Common myeloid progenitor, CD34-positive (primary cell): ENCODE results near the gene ME2.
"Not testable (repeated sequence)": the region's sequence is repeated elsewhere in the genome, so short reads cannot be mapped to it uniquely, and the experiment has no call there.

Experiments used
- CTCF ChIA-PET: fragments of 350-600 bp; sonication (Branson Sonifier 250); formaldehyde crosslinking; loops from one replicate; lab custom pipeline; 2021; ENCODE audit warnings: antibody characterized with exemption; lab: Charles Lee
- POLR2A ChIA-PET: fragments of 350-600 bp; sonication (Branson Sonifier 250); formaldehyde crosslinking; loops from one replicate; lab custom pipeline; 2021; ENCODE audit warnings: antibody characterized with exemption; lab: Charles Lee
- DNase-seq, 3 donors: peaks; one replicate each; pipeline versions ENCODE4 v3.0.0 to v3.0.0-alpha.2; 2013
- H3K27ac ChIP-seq, 2 experiments: 1 replicate in 1 of 2; 2 replicates in 1 of 2; pipeline ENCODE4 v1.7.0; 2013; ENCODE audit warnings: inconsistent platforms in 2 of 2, low read length in 2 of 2, mild to moderate bottlenecking in 2 of 2, low read depth in 1 of 2, moderate library complexity in 1 of 2; ENCODE audit not compliant: severe bottlenecking in 2 of 2, insufficient read depth in 1 of 2, poor library complexity in 1 of 2
- H3K27me3 ChIP-seq, 5 experiments: replicated peaks in 2 of 5; 1 replicate in 3 of 5; 2 replicates in 2 of 5; pipeline versions ENCODE4 v1.6.1 to v1.7.0; 2013; ENCODE audit warnings: low read length in 4 of 5, mild to moderate bottlenecking in 2 of 5, moderate library complexity in 2 of 5, inconsistent platforms in 1 of 5; ENCODE audit not compliant: insufficient read depth in 5 of 5, control insufficient read depth in 4 of 5
- H3K36me3 ChIP-seq, 4 experiments: 1 replicate in 2 of 4; 2 replicates in 2 of 4; pipeline versions ENCODE4 v1.6.1 to v1.7.0; 2013; ENCODE audit warnings: low read length in 3 of 4, control low read depth in 1 of 4, mild to moderate bottlenecking in 1 of 4; ENCODE audit not compliant: control insufficient read depth in 4 of 4, insufficient read depth in 4 of 4
- H3K4me1 ChIP-seq, 4 experiments: 1 replicate in 3 of 4; 2 replicates in 1 of 4; pipeline versions ENCODE4 v1.6.1 to v1.7.1; 2013; ENCODE audit warnings: low read length in 3 of 4, mild to moderate bottlenecking in 3 of 4, control low read depth in 1 of 4, inconsistent platforms in 1 of 4, moderate library complexity in 1 of 4; ENCODE audit not compliant: control insufficient read depth in 4 of 4, insufficient read depth in 4 of 4; ENCODE audit errors: control extremely low read depth in 1 of 4
- H3K4me3 ChIP-seq, 7 experiments: 1 replicate in 4 of 7; 2 replicates in 3 of 7; pipeline versions ENCODE4 v1.5.1 to v1.7.0; 2013; ENCODE audit warnings: mild to moderate bottlenecking in 7 of 7, low read length in 6 of 7, moderate library complexity in 6 of 7, inconsistent platforms in 2 of 7, low read depth in 2 of 7, control low read depth in 1 of 7; ENCODE audit not compliant: insufficient read depth in 4 of 7, control insufficient read depth in 1 of 7; ENCODE audit errors: extremely low read depth in 1 of 7
- H3K9me3 ChIP-seq, 5 experiments: 1 replicate in 4 of 5; 2 replicates in 1 of 5; pipeline versions ENCODE4 v1.6.1 to v1.7.1; 2013; ENCODE audit warnings: low read length in 4 of 5, mild to moderate bottlenecking in 2 of 5, inconsistent platforms in 1 of 5, low read depth in 1 of 5, moderate library complexity in 1 of 5; ENCODE audit not compliant: control insufficient read depth in 4 of 5, insufficient read depth in 2 of 5; ENCODE audit errors: control extremely low read depth in 1 of 5
- WGBS: methylation state at CpG from one replicate; pipeline ENCODE4 v1.1.5; 2013; ENCODE audit not compliant: insufficient coverage; 5-methylcytosine and 5-hydroxymethylcytosine counted together

Gene ME2

DNA sequence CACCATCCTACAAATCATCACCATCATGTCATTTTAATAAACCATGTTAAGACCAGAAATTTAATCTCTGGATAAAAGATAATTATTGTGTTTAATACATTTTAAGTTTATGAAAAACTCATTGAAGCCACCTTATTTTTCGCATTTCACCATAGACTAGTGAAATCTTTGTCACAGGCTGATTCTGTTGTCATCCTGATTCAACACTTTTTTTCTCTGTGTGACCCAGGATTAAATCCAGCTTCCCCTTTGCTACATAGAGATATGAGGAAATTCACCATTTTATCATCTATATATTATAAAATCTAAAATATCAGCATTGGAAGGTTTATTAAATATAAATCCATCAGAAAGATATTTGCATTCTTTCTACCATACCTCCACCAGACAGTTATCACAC lies 29.9 kb upstream of the ME2 start:
- CTCF ChIA-PET: no interaction called here
- H3K27ac ChIP-seq: no peak overlapping the region
- no peaks in the 10 kb centered on the region for H3K4me1 ChIP-seq
- no peaks in the 10 kb centered on the region for H3K27me3 ChIP-seq
- no peak overlapping the region for H3K4me3 ChIP-seq
- POLR2A ChIA-PET: no interaction called here
- no CpG with 5 or more reads among the region's 1 CpG for whole genome bisulfite sequencing
- no peaks in the 10 kb centered on the region for H3K9me3 ChIP-seq
- no peaks in the 10 kb centered on the region for H3K36me3 ChIP-seq
- DNase-seq: no peak

DNA sequence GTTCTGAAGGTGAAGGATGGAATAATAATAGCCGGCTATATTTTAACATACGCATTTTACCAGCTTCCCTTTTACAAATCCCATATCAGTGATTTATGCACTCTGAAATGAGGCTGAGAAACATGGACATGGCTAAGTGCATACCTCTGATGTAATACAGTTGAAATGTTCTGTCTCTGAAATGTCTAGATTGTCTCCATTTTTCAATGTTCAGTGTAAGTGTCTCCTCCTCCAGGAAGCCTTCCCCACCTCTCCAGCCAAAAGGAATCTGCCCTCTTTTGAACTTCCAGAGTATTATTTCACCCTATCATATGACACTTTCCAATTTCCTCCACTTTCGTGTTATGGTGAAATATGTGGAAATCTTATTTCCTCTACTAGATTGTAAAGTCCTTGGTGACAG lies 29.5 kb upstream of the ME2 start:
- no peaks in the 10 kb centered on the region for H3K36me3 ChIP-seq
- H3K9me3 ChIP-seq: no peaks in the 10 kb centered on the region
- no peak overlapping the region for H3K27ac ChIP-seq
- CTCF ChIA-PET: no interaction called here
- no CpG with 5 or more reads among the region's 3 CpGs for WGBS
- no peaks in the 10 kb centered on the region for H3K4me1 ChIP-seq
- H3K4me3 ChIP-seq: no peak overlapping the region
- POLR2A ChIA-PET: no interaction called here
- H3K27me3 ChIP-seq: no peaks in the 10 kb centered on the region
- DNase-seq: no peak

DNA sequence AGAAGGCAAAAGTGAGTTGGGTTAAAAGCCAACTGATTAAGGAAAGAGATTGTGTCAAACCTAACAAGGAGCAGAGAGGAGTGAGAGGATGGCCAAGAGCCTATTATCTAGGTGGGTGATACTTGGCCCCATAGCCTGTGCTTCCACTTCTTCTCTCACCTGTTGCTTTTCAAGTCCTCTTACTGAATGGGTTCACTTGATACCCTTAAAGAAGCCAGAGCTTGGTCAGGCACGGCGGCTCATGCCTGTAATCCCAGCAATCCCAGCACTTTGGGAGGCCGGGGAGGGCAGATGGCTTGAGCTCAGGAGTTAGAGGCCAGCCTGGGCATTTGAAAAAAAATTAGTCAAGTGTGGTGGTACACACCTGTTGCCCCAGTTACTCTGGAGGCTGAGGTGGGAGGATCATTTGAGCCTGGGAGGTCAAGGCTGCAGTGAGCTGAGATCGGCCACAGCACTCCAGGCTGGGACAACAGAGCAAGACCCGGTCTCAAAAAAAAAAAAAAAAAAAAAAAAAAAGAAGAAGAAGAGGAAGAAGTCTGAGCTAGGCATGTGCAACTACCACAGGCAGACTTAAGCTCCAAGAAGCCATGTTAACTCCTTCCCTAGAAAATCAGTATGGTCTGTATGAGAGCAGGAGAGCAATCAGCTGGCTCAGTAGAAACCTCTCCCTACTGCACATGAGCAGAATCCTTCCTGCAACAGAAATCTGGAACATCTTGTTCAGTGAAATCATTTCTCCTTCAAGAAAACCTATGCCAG lies 28.4 kb upstream of the ME2 start:
- no peak for DNase-seq
- Histone ChIP-seq H3K9me3 (no peaks in the 10 kb centered on the region), H3K4me1 (no peaks in the 10 kb centered on the region), H3K4me3 (no peak overlapping the region), H3K27ac (no peak overlapping the region), H3K36me3 (no peaks in the 10 kb centered on the region), H3K27me3 (no peaks in the 10 kb centered on the region)
- WGBS: 100% methylated on average over 4 of the region's 5 CpGs
- ChIA-PET POLR2A (no interaction called here), CTCF (interaction anchor here (1.4 kb wide), 1 partner anchor 9 kb away, joined by 3 read pairs; no protein-coding TSS in a partner anchor)

DNA sequence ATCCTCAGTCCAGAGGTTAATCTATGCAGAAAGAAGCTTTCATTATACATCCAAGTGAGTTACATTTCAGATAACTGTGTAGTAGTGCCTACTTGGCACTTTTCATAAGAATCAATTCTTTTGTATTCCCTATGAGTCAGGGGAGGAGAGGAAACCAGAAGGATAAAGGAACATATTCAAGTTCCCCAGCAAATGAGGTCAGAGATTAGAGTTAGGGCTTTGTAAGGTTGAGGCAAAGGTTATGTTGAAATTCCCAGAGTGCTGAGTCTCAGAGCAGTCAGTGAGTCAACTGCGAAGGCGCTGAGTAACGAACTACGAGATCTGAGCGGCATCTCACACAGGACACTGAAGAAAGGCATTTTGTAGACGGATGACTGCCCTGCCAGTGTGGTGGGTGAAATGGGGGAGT lies 25.1 kb upstream of the ME2 start:
- Histone ChIP-seq H3K27me3 (no peaks in the 10 kb centered on the region), H3K4me1 (no peaks in the 10 kb centered on the region), H3K9me3 (no peaks in the 10 kb centered on the region), H3K36me3 (no peaks in the 10 kb centered on the region), H3K27ac (no peak overlapping the region), H3K4me3 (no peak overlapping the region)
- ChIA-PET CTCF (no interaction called here), POLR2A (no interaction called here)
- 88% methylated on average over 4 of the region's 6 CpGs for WGBS
- no peak for DNase-seq

DNA sequence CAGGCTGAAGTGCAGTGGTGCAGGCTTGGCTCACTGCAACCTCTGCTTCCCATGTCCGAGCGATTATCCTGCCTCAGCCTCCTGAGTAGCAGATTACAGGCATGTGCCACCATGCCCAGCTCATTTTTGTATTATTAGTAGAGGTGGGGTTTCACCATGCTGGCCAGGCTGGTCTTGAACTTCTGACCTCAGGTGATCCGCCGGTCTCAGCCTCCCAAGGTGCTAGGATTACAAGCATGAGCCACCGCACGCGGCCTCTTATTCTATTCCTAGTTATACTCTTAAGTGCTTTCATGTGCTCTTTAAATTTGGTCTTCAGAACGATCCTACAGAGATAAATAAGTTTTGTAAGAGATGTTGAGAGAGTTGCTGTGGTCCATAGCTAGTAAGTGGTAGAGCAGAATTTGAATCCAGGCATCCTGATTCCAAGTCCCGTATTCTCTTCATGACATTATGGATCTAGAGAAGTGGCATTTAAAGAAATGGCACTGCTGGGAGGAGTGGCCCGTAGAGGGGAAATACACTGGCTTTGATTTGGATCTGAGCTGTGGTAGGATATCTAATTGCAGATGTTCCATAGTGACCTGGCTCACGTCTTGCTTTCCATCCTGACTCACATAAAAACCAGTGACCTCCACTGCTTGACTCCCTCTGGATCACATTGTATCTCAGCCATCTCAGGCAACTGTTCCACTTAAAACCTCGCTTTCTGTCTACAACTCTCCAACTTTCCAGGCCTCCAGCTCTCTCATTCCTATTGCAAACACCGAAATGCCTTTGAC lies 22.8 kb upstream of the ME2 start:
- H3K27me3 ChIP-seq: no peaks in the 10 kb centered on the region
- POLR2A ChIA-PET: no interaction called here
- 99% methylated on average over 7 of the region's 13 CpGs for WGBS
- H3K4me1 ChIP-seq: no peaks in the 10 kb centered on the region
- no peak for DNase-seq
- no peak overlapping the region for H3K27ac ChIP-seq
- no peak overlapping the region for H3K4me3 ChIP-seq
- CTCF ChIA-PET: interaction anchor here (0.7 to 1.1 kb wide), 2 partner anchors 11 to 36 kb away, joined by 3 read pairs; no protein-coding TSS in a partner anchor
- no peaks in the 10 kb centered on the region for H3K9me3 ChIP-seq
- no peaks in the 10 kb centered on the region for H3K36me3 ChIP-seq

DNA sequence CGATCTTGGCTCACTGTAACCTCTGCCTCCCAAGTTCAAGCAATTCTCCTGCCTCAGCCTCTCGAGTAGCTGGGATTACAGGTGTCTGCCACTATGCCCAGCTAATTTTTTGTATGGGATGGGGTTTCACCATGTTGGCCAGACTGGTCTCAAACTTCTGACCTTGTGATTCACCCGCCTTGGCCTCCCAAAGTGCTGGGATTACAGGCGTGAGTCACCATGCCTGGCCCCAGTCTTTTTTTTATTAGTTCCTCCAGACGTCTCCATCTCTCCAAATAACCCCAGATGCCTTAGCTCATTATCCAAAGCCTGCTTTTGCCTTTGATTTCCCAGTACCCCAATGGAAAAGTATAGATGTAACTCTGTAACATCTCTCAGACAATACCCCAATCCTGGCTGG lies 21.8 kb upstream of the ME2 start:
- POLR2A ChIA-PET, H3K36me3 ChIP-seq, H3K9me3 ChIP-seq, H3K27ac ChIP-seq, H3K4me3 ChIP-seq, H3K4me1 ChIP-seq, H3K27me3 ChIP-seq, DNase-seq: not testable (repeated sequence)
- 67% methylated on average over 3 of the region's 5 CpGs for WGBS
- CTCF ChIA-PET: interaction anchor here (0.7 to 1.1 kb wide), 3 partner anchors 10 to 37 kb away, joined by 3 read pairs; no protein-coding TSS in a partner anchor

DNA sequence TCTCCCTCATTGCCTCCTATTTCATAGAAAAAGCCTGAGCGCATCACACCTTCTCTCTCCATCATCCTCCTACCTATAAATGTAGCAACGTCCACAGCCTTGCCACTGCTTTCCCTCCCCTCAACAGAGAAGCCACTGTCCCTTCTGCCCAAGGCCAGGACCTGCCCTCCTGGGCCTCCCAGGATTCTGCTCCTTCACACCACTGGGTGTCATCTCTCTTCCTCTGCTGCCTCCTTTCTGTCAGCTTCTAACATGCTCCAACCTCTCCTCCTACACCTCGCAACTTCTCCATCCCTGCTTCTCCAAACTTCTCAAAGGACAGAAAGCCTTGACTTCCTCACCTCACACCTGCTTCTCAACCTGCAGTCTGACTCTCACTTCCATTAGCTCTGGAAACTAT lies 21.2 kb upstream of the ME2 start:
- no peaks in the 10 kb centered on the region for H3K36me3 ChIP-seq
- POLR2A ChIA-PET: no interaction called here
- no peaks in the 10 kb centered on the region for H3K9me3 ChIP-seq
- no peak for DNase-seq
- WGBS: 98% methylated on average over 3 of the region's 3 CpGs
- no peak overlapping the region for H3K27ac ChIP-seq
- no peak overlapping the region for H3K4me3 ChIP-seq
- CTCF ChIA-PET: interaction anchor here (0.9 kb wide), 1 partner anchor 30 kb away, joined by 3 read pairs; no protein-coding TSS in a partner anchor
- H3K27me3 ChIP-seq: no peaks in the 10 kb centered on the region
- peaks cover 0 to 6% (median 5%) of the 10 kb centered on the region in 4 experiments for H3K4me1 ChIP-seq
